Activated CD8-positive, alpha-beta T cell treated with anti-CD3 and anti-CD28 coated beads, Interleukin-2, amount 10 ng/mL, durations not matched to agents 7 days and 5 days (primary cell): ENCODE measurements around the gene PIBF1. TPM values are rescaled to one million over a fixed set of nuclear protein-coding genes. Genes with fewer than 3 reads are reported as not detected.
"Not testable (repeated sequence)": the region's sequence is repeated elsewhere in the genome, so short reads cannot be mapped to it uniquely, and the experiment has no call there.

Experiments
- ATAC-seq: fragments of 150-1000 bp; cut with Tn5 transposase; one replicate; pipeline ENCODE4 v1.10.0; 2021; ENCODE audit warnings: moderate library complexity
- CTCF ChIA-PET: fragments of 350-600 bp; sonication (Branson Sonifier 250); formaldehyde crosslinking; loops from one replicate; lab custom pipeline; 2021; ENCODE audit warnings: antibody characterized with exemption; lab: Charles Lee
- POLR2A ChIA-PET: fragments of 350-600 bp; sonication (Branson Sonifier 250); formaldehyde crosslinking; loops from one replicate; lab custom pipeline; 2021; ENCODE audit warnings: antibody characterized with exemption; lab: Charles Lee
- DNase-seq: peaks from one replicate; pipeline ENCODE4 v3.0.0-alpha.2; 2020
- H3K27ac Mint-ChIP-seq: one replicate; pipeline ENCODE4 v1.8.0; 2021; ENCODE audit warnings: mild to moderate bottlenecking, mixed read lengths
- H3K27me3 Mint-ChIP-seq: one replicate; pipeline ENCODE4 v1.8.0; 2021; ENCODE audit warnings: low read depth, mixed read lengths
- H3K36me3 Mint-ChIP-seq: one replicate; pipeline ENCODE4 v1.8.0; 2021; ENCODE audit warnings: low read depth, mixed read lengths
- H3K4me1 Mint-ChIP-seq: one replicate; pipeline ENCODE4 v1.8.0; 2021; ENCODE audit warnings: low read depth, mixed read lengths
- H3K4me3 Mint-ChIP-seq: one replicate; pipeline ENCODE4 v1.8.0; 2021; ENCODE audit warnings: mild to moderate bottlenecking, mixed read lengths
- H3K9me3 Mint-ChIP-seq: one replicate; pipeline ENCODE4 v1.8.0; 2022; ENCODE audit warnings: mixed read lengths; ENCODE audit not compliant: insufficient read depth
- total RNA-seq, 2 experiments: library from RNA; stranded (reverse); gene quantifications; one replicate each; pipeline ENCODE4 v1.2.3, GENCODE V29; 2021

PIBF1 gene
- total RNA-seq, 2 experiments from 2014 or later = 29.6 to 34.0 TPM

DNA sequence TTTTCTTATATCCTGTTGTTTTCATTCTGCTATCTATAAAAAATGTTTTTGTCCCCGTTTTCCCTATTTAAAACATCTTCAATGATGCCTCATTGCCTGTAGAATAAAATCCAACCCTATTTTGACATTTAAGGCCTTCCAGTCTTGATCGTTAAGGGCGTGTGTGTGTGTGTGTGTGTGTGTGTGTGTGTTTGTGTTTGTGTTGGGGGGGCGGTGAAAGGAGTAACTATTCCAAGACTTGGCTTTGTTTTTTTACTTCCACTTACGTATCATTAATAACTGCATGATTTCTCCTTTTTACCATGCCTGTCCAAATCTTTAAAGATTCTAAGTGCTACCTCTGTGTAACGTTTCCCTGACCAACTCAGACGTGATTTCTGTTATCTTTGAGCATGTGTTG, 784 bp downstream of the PIBF1 start:
- Mint-ChIP-seq H3K27ac (peak overlapping the region; percentile 89), H3K9me3 (no peaks in the 10 kb centered on the region), H3K4me3 (peak overlapping the region; percentile 99), H3K4me1 (peaks cover 45% of the 10 kb centered on the region), H3K27me3 (no peaks in the 10 kb centered on the region), H3K36me3 (peaks cover 48% of the 10 kb centered on the region)
- ATAC-seq (no peak), DNase-seq (no peak)
- CTCF ChIA-PET = no interaction called here
- POLR2A ChIA-PET = no interaction called here

DNA sequence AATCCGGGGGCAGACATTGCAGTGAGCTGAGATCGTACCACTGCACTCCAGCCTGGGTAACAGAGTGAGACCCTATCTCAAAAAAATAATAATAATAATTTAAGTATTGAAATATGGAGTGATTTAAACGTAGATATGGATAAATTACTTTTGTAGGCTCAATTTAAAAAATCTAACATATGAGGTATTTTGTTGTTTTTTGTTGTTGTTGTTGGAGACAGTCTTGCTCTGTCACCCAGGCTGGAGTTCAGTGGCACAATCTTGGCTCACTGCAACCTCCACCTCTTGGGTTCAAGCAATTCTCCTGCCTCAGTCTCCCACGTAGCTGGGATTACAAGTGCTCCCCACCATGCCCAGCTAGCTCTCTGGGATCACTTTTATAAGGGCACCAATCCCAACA, 2.7 kb downstream of the PIBF1 start:
- Mint-ChIP-seq H3K36me3 (peaks cover 41% of the 10 kb centered on the region), H3K4me1 (peaks cover 36% of the 10 kb centered on the region)
- CTCF ChIA-PET = interaction anchor here (2.0 kb wide), 1 partner anchor 23 kb away, joined by 5 read pairs; no protein-coding TSS in a partner anchor
- H3K27me3 Mint-ChIP-seq, H3K27ac Mint-ChIP-seq, H3K4me3 Mint-ChIP-seq, DNase-seq, ATAC-seq, H3K9me3 Mint-ChIP-seq, POLR2A ChIA-PET: not testable (repeated sequence)

DNA sequence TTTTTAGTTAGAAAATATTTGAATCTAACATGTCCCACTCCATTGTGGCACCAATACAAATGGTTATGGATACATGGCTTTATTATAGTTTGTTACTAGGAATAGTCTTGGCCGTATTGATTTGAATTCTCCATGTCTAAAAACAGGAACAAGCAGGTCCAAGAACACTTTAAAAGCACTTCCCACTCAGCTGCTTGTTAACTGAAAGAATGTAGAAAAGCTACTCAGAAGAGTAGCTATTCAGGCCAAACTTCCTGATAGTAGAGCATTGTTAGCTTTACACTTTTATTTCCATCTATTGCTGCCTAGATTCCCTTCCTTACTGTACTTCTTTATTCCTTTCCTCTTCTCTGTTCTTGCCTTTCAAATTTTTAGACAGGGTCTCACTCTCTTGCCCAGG, 6.9 kb downstream of the PIBF1 start:
- CTCF ChIA-PET = interaction anchor here (1.0 to 1.4 kb wide), 2 partner anchors 19 to 50 kb away, joined by 3 to 6 read pairs; no protein-coding TSS in a partner anchor
- H3K4me3 Mint-ChIP-seq = no peak overlapping the region
- peaks cover 48% of the 10 kb centered on the region for H3K36me3 Mint-ChIP-seq

DNA sequence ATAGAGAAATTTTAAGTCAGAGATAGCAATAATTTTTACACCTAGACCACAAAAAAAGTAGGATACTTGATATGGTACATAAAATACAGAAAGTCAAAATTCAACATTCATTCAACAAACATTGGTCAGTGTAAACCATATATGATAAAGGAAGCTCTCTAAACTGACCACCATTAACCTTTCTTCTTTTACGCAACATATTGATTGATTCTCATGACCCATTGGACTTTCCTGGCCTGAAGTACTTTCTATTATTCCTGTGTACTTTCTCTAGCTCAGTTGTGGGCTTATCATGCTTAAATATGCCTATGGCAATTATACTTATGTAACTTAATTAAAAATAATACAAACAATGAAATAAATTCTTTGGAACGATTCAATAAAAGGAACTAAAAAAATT, 10.7 kb downstream of the PIBF1 start:
- no peak for DNase-seq
- Mint-ChIP-seq H3K9me3 (no peaks in the 10 kb centered on the region), H3K4me3 (no peak overlapping the region), H3K27ac (no peak overlapping the region), H3K27me3 (no peaks in the 10 kb centered on the region), H3K36me3 (peaks cover 55% of the 10 kb centered on the region), H3K4me1 (no peaks in the 10 kb centered on the region)
- ATAC-seq = no peak
- ChIA-PET CTCF (interaction anchor here (0.9 kb wide), 1 partner anchor 15 kb away, joined by 3 read pairs; no protein-coding TSS in a partner anchor), POLR2A (no interaction called here)

More for the DNA sequence above, 6.9 kb downstream of the PIBF1 start:
- H3K27me3 Mint-ChIP-seq = no peaks in the 10 kb centered on the region
- no peaks in the 10 kb centered on the region for H3K9me3 Mint-ChIP-seq
- ATAC-seq (no peak), DNase-seq (no peak)
- POLR2A ChIA-PET = no interaction called here
- H3K27ac Mint-ChIP-seq = no peak overlapping the region
- peaks cover 19% of the 10 kb centered on the region for H3K4me1 Mint-ChIP-seq

DNA sequence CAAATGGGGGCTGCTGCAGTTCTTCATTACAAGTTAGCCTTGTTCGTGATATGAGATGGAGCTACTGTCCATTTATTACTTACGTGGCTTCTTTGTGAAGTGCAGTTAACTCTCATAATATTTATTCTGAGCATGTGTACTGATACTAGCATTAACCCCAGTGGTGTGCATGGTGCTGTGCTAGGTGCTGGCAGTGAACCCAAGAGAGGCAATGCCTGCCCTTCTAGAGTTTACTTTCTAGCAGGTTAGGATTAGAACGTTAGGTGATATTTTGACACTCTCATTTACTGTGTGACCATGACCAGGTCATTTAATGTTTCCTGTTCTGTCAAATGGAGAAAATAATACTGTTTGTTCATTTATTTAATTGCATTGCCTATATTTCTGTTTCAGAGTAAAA, 16.9 kb downstream of the PIBF1 start:
- ATAC-seq = no peak
- POLR2A ChIA-PET = no interaction called here
- no peaks in the 10 kb centered on the region for H3K27me3 Mint-ChIP-seq
- no peaks in the 10 kb centered on the region for H3K9me3 Mint-ChIP-seq
- peaks cover 57% of the 10 kb centered on the region for H3K36me3 Mint-ChIP-seq
- H3K27ac Mint-ChIP-seq = no peak overlapping the region
- H3K4me1 Mint-ChIP-seq = no peaks in the 10 kb centered on the region
- no peak for DNase-seq
- CTCF ChIA-PET = interaction anchor here (1.0 kb wide), 1 partner anchor 9 kb away, joined by 4 read pairs; no protein-coding TSS in a partner anchor
- H3K4me3 Mint-ChIP-seq = no peak overlapping the region

DNA sequence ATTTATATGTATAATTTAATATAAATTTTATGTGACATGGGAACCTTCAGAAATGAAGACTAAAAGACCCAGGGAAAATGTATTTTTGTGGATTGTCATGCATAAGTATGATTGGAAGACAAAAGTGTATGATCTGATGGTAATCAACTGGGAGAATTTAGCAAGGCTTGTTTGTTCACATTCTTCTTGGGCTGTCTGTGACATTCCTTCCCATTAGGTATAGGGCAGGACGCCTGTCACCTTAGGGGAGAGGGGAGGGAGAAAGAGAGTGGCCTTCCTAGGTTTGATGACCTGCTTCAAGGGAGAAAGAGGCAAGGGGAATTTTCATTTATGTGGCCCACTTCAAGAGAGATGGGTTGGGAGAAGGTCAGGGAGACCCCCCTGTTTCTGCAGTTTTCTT, 22.4 kb downstream of the PIBF1 start:
- H3K4me1 Mint-ChIP-seq = no peaks in the 10 kb centered on the region
- peaks cover 44% of the 10 kb centered on the region for H3K36me3 Mint-ChIP-seq
- no peaks in the 10 kb centered on the region for H3K9me3 Mint-ChIP-seq
- ATAC-seq = no peak
- H3K4me3 Mint-ChIP-seq = no peak overlapping the region
- ChIA-PET POLR2A (no interaction called here), CTCF (no interaction called here)
- DNase-seq = no peak
- H3K27me3 Mint-ChIP-seq = no peaks in the 10 kb centered on the region
- no peak overlapping the region for H3K27ac Mint-ChIP-seq

DNA sequence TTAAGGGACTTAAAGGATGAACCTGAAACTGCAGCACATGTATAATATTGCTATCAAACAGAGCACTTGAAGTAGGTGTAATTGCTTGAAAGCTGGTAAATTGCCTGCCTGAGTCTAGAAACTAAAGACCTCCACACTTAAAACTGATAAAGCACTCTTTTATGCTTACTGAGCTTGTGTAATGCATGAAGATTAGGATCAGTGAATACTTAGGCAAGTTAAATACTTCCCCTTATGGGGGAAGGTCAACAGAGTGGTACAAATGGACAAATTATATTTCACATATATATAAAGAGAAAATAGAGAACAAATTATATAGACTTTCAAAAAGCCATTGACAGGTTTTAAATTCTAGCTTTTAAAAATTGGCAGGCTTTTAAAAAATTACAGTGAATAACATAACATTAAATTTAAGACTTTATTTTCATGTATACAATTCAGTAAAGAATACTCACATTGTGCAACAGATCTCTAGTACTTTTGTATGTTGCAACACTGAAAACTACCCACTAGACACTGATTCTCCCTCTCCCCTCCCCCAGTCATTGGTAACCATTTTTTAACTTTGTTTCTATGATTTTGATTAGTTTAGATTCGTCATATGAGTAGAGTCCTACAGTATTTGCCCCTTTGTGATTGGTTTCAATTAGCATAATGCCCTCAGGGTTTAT, 23.9 kb downstream of the PIBF1 start:
- no peak overlapping the region for H3K27ac Mint-ChIP-seq
- H3K27me3 Mint-ChIP-seq = no peaks in the 10 kb centered on the region
- ChIA-PET CTCF (no interaction called here), POLR2A (no interaction called here)
- no peak for DNase-seq
- ATAC-seq = no peak
- H3K4me1 Mint-ChIP-seq = no peaks in the 10 kb centered on the region
- no peak overlapping the region for H3K4me3 Mint-ChIP-seq
- no peaks in the 10 kb centered on the region for H3K9me3 Mint-ChIP-seq
- H3K36me3 Mint-ChIP-seq = peaks cover 39% of the 10 kb centered on the region

DNA sequence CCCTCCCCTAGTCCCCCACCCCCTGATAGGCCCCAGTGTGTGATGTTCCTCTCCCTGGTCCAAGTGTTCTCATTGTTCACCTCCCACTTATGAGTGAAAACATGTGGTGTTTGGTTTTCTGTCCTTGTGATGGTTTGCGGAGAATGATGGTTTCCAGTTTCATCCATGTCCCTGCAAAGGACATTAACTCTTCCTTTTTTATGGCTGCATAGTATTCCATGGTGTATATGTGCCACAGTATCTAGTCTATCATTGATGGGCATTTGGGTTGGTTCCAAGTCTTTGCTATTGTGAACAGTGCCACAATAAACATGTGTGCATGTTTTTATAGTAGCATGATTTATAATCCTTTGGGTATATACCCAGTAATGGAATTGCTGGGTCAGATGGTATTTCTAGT, 24.6 kb downstream of the PIBF1 start:
- H3K27me3 Mint-ChIP-seq, ATAC-seq, DNase-seq, H3K4me3 Mint-ChIP-seq, POLR2A ChIA-PET, H3K4me1 Mint-ChIP-seq, H3K9me3 Mint-ChIP-seq, CTCF ChIA-PET, H3K27ac Mint-ChIP-seq: not testable (repeated sequence)
- peaks cover 35% of the 10 kb centered on the region for H3K36me3 Mint-ChIP-seq

DNA sequence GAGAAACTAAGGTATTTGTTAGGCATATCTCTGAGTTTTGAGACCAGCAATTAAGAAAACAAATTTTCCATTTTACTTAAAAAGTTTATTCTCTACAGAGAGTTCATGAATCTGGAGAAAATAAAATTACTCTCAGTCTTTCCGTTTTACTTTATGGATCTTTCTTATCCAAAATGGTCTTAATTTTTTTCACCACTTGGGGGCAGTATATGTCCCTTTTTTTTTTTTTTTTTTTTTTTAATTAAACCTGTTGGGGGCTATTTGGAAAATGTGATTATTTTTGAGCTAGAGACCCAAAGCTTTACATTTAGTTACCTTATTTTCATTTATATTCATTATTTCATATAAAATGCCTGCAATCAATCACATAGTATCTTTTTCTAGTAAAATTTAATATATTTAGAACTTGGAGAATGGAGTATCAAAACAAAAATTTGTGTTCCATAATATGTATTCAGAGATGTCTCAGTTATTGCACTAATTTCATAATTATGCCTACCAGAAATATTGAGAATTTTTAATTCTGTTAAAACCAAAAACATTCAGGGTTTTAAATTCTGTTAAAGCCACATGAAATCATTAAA, 27.1 kb downstream of the PIBF1 start:
- Mint-ChIP-seq H3K27ac (no peak overlapping the region), H3K4me1 (no peaks in the 10 kb centered on the region), H3K36me3 (peaks cover 23% of the 10 kb centered on the region), H3K9me3 (no peaks in the 10 kb centered on the region), H3K4me3 (no peak overlapping the region), H3K27me3 (no peaks in the 10 kb centered on the region)
- POLR2A ChIA-PET = no interaction called here
- DNase-seq (no peak), ATAC-seq (no peak)
- CTCF ChIA-PET = interaction anchor here (1.4 to 1.5 kb wide), 2 partner anchors 20 to 22 kb away, joined by 4 to 6 read pairs; no protein-coding TSS in a partner anchor

DNA sequence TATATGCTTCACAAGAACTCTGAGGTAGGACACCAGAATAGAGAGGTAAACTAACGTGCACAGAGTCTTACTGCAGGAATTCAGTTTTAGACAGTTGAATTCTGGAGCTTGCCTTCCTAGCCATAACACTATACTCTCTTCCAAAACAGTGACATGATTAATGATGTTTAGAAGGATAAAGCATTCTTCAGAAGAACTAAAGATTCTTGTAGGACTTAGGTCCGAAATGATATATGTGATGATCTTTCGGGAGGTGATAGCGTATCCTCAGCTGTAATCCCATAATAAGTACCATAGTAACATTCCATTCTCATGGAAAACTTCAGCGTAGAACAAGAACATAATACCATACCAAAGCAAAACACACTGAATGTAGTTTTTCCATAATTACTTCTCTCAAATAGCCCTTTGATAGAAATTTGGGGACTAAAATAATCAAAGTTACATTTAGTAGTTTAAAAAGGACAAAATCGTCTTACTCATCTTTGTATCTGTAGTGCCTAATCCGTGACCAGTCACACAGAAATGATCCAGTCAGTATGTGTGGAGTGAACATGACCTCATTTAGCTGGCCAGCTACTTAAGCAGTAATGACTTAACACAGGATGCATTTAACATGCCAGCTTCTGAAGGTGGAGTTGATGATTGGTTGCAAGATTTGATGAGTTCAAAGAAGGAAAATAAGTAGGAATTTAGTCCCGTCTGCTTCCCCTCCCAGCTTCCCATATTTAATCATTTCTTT, 38.4 kb downstream of the PIBF1 start:
- H3K9me3 Mint-ChIP-seq = no peaks in the 10 kb centered on the region
- H3K27me3 Mint-ChIP-seq = no peaks in the 10 kb centered on the region
- POLR2A ChIA-PET = interaction anchor here (0.6 kb wide), 1 partner anchor 135 kb away, joined by 3 read pairs; no protein-coding TSS in a partner anchor
- no peaks in the 10 kb centered on the region for H3K4me1 Mint-ChIP-seq
- no peak for DNase-seq
- CTCF ChIA-PET = interaction anchor here (0.7 to 1.1 kb wide), 2 partner anchors 12 to 947 kb away, joined by 3 read pairs; no protein-coding TSS in a partner anchor
- ATAC-seq = no peak
- peaks cover 34% of the 10 kb centered on the region for H3K36me3 Mint-ChIP-seq
- H3K27ac Mint-ChIP-seq = no peak overlapping the region
- H3K4me3 Mint-ChIP-seq = no peak overlapping the region

DNA sequence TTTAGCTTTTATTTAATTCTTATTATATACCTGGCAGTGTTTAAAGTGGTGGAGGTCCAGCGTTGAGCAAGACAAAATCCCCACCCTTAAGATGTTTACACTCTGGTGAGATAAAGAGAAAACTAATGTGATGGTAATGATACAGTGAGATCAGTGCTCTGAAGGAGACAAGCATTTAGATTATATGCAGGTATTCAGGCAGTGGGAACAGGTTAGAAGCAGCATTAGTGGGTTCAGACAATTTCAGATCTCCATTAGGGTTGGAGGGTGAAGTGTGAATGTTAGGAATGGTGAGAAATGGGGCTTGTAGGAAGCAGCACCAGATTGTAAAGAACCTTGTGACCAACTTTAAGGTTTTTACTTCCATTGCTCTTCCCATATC, 39.0 kb downstream of the PIBF1 start:
- Mint-ChIP-seq H3K4me3 (no peak overlapping the region), H3K4me1 (no peaks in the 10 kb centered on the region), H3K36me3 (peaks cover 36% of the 10 kb centered on the region), H3K9me3 (no peaks in the 10 kb centered on the region), H3K27me3 (no peaks in the 10 kb centered on the region), H3K27ac (no peak overlapping the region)
- DNase-seq (no peak), ATAC-seq (no peak)
- POLR2A ChIA-PET = interaction anchor here (0.6 kb wide), 1 partner anchor 135 kb away, joined by 3 read pairs; no protein-coding TSS in a partner anchor
- CTCF ChIA-PET = interaction anchor here (1.1 kb wide), 1 partner anchor 947 kb away, joined by 3 read pairs; no protein-coding TSS in a partner anchor

DNA sequence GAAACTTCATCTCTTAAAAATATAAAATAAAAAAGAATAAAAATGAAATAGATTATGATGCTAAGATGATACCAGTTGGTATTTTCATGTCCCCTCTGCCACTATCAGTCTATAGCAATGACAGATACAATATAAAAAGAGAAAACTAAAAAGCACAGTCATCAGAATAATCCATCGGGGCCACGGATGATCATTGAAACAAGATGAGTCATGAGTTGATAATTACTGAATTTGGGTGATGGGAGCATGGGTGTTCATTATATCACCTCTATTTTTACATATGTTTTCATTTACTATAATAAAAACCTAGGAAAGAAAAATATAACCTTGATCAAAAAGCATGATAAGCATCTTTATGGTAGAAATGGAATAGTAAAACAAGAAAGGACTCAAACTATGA, 41.1 kb downstream of the PIBF1 start:
- Mint-ChIP-seq H3K27ac (no peak overlapping the region), H3K4me1 (no peaks in the 10 kb centered on the region), H3K36me3 (peaks cover 48% of the 10 kb centered on the region), H3K27me3 (no peaks in the 10 kb centered on the region), H3K9me3 (no peaks in the 10 kb centered on the region), H3K4me3 (no peak overlapping the region)
- ATAC-seq = no peak
- CTCF ChIA-PET = no interaction called here
- POLR2A ChIA-PET = no interaction called here
- DNase-seq = no peak
